HepG2 (cell line): ENCODE measurements around the gene GMEB2. TPM values are rescaled to one million over a fixed set of nuclear protein-coding genes. Genes with fewer than 3 reads are reported as not detected.

ENCODE experiments used
- ATAC-seq: fragments of 200-7000 bp; cut with Tn5 transposase; 3 replicates; pipeline ENCODE4 v1.9.1; 2020; ENCODE audit warnings: mild to moderate bottlenecking, moderate library complexity
- BruUV-seq: library from RNA; stranded (reverse); fragments of 400-500 nt; replicated peaks from 2 replicates; lab custom pipeline; 2021; lab: Mats Ljungman, UMichigan
- CTCF ChIA-PET: fragments of 300-600 bp; formaldehyde crosslinking; extraction: SDS; loops from one replicate; lab custom pipeline; 2021; ENCODE audit warnings: low total read pairs, inconsistent platforms, low intra/inter-chr PET ratio; lab: Yijun Ruan, JAX
- POLR2A ChIA-PET: fragments of 350-600 bp; sonication (Branson Sonifier 250); formaldehyde crosslinking; loops from one replicate; lab custom pipeline; 2020; ENCODE audit warnings: antibody characterized with exemption, inconsistent platforms; lab: Yijun Ruan, JAX
- DNase-seq: peaks from one replicate; pipeline ENCODE4 v3.0.0-alpha.2; 2015; ENCODE audit warnings: low spot score
- FAIRE-seq: peaks from 3 replicates; lab custom pipeline; 2011; peaks lifted over from hg19 to GRCh38; lab: Jason Lieb, UNC
- H2AFZ ChIP-seq: one replicate; pipeline ENCODE4 v1.6.1; 2011; ENCODE audit warnings: low read length, inconsistent platforms
- H3K27ac ChIP-seq: fragments of 300-600 bp; 3 replicates; pipeline ENCODE4 v1.8.0; 2011; ENCODE audit warnings: mixed run types, mild to moderate bottlenecking, mixed read lengths, low read length, inconsistent platforms; ENCODE audit not compliant: insufficient read depth; ENCODE audit errors: extremely low read length
- H3K27me3 ChIP-seq, 2 experiments: fragments of 200-600 bp in 1 of 2; 2 replicates in 1 of 2; 3 replicates in 1 of 2; pipeline versions ENCODE4 v1.6.0 to v1.8.0; 2011; ENCODE audit warnings: low read length in 2 of 2, mild to moderate bottlenecking in 2 of 2, moderate library complexity in 2 of 2, inconsistent platforms in 1 of 2; ENCODE audit not compliant: insufficient read depth in 2 of 2, control insufficient read depth in 1 of 2
- H3K36me3 ChIP-seq, 2 experiments: fragments of 200-600 bp in 1 of 2; replicated peaks in 1 of 2; 2 replicates in 1 of 2; 3 replicates in 1 of 2; pipeline versions ENCODE4 v1.5.1 to v1.8.0; 2011; ENCODE audit warnings: low read length in 2 of 2, inconsistent platforms in 1 of 2; ENCODE audit not compliant: insufficient read depth in 2 of 2, control insufficient read depth in 1 of 2
- H3K4me1 ChIP-seq: 2 replicates; pipeline ENCODE4 v1.5.1; 2012; ENCODE audit warnings: low read length, inconsistent platforms; ENCODE audit not compliant: insufficient read depth
- H3K4me2 ChIP-seq: 2 replicates; pipeline ENCODE4 v1.6.0; 2011; ENCODE audit warnings: low read depth, low read length, inconsistent platforms
- H3K4me3 ChIP-seq, 3 experiments: fragments of 200-600 bp in 1 of 3; sonication (generic), shearing (Covaris generic) in 1 of 3; replicated peaks in 1 of 3; 2 replicates each; pipeline ENCODE4 v1.5.1; 2011 to 2016; ENCODE audit warnings: low read length in 3 of 3, inconsistent platforms in 2 of 3, low read depth in 2 of 3, mild to moderate bottlenecking in 2 of 3, control low read depth in 1 of 3, mixed read lengths in 1 of 3; ENCODE audit not compliant: insufficient read depth in 1 of 3
- H3K79me2 ChIP-seq: one replicate; pipeline ENCODE4 v1.6.1; 2011; ENCODE audit warnings: low read length, inconsistent platforms; ENCODE audit not compliant: insufficient read depth
- H3K9ac ChIP-seq: 2 replicates; pipeline ENCODE4 v1.6.0; 2011; ENCODE audit warnings: mild to moderate bottlenecking, low read depth, low read length, inconsistent platforms; ENCODE audit not compliant: insufficient read depth
- H3K9me3 ChIP-seq: 2 replicates; pipeline ENCODE4 v1.5.1; 2012; ENCODE audit warnings: mild to moderate bottlenecking, low read length
- H4K20me1 ChIP-seq: 2 replicates; pipeline ENCODE4 v1.6.0; 2011; ENCODE audit warnings: inconsistent platforms, mild to moderate bottlenecking, low read length, moderate library complexity; ENCODE audit not compliant: insufficient read depth
- ARNTL ChIP-seq: sonication (generic); formaldehyde crosslinking; IDR thresholded peaks from 2 replicates; pipeline ENCODE4 v1.4.0; 2020; ENCODE audit warnings: mild to moderate bottlenecking, missing genetic modification reagents
- DZIP1 ChIP-seq: sonication (generic); formaldehyde crosslinking; IDR thresholded peaks from 2 replicates; pipeline ENCODE4 v1.5.0; 2020; ENCODE audit warnings: mild to moderate bottlenecking, missing genetic modification reagents
- HNRNPL ChIP-seq: fragments of 200-400 bp; formaldehyde crosslinking; IDR thresholded peaks from 2 replicates; pipeline ENCODE4 v1.6.1; 2017; ENCODE audit warnings: mild to moderate bottlenecking, low read depth, low read length
- IRX3 ChIP-seq: sonication (generic); formaldehyde crosslinking; IDR thresholded peaks from 2 replicates; pipeline ENCODE4 v1.8.1; 2023; ENCODE audit warnings: mild to moderate bottlenecking, low read depth, missing genetic modification reagents, borderline replicate concordance
- JUNB ChIP-seq: sonication (generic); formaldehyde crosslinking; IDR thresholded peaks from 2 replicates; pipeline ENCODE4 v1.8.0; 2022; ENCODE audit warnings: missing genetic modification reagents, mild to moderate bottlenecking, borderline replicate concordance
- KDM2A ChIP-seq: sonication (generic); formaldehyde crosslinking; IDR thresholded peaks from 2 replicates; pipeline ENCODE4 v1.4.0; 2020; ENCODE audit warnings: low read depth, missing genetic modification reagents, borderline replicate concordance
- PHF20 ChIP-seq: sonication (generic); formaldehyde crosslinking; IDR thresholded peaks from 2 replicates; pipeline ENCODE4 v1.5.0; 2020; ENCODE audit warnings: mild to moderate bottlenecking, missing genetic modification reagents
- SETDB1 ChIP-seq: sonication (generic); formaldehyde crosslinking; IDR thresholded peaks from 2 replicates; pipeline ENCODE4 v1.5.1; 2020; ENCODE audit warnings: missing genetic modification reagents, mild to moderate bottlenecking, borderline replicate concordance
- TAF1 ChIP-seq: sonication (generic); formaldehyde crosslinking; IDR thresholded peaks from 2 replicates; pipeline ENCODE4 v1.4.0; 2020; ENCODE audit warnings: missing genetic modification reagents
- TBX3 ChIP-seq: fragments of 450-650 bp; IDR thresholded peaks from 2 replicates; pipeline ENCODE4 v1.6.1; 2017; ENCODE audit warnings: antibody characterized with exemption, mild to moderate bottlenecking, inconsistent platforms, borderline replicate concordance
- TFE3 ChIP-seq: IDR thresholded peaks from 2 replicates; pipeline ENCODE4 v1.6.1; 2016
- ZNF280B ChIP-seq: sonication (generic); formaldehyde crosslinking; IDR thresholded peaks from 2 replicates; pipeline ENCODE4 v1.5.0; 2020; ENCODE audit warnings: missing genetic modification reagents, mild to moderate bottlenecking, borderline replicate concordance
- ZNF292 ChIP-seq: sonication (generic); formaldehyde crosslinking; IDR thresholded peaks from 2 replicates; pipeline ENCODE4 v1.8.1; 2022; ENCODE audit warnings: mild to moderate bottlenecking, low read depth, missing genetic modification reagents, borderline replicate concordance
- ZNF589 ChIP-seq: sonication (generic); formaldehyde crosslinking; conservative IDR thresholded peaks from 2 replicates; pipeline ENCODE4 v1.8.0; 2022; ENCODE audit warnings: mild to moderate bottlenecking, moderate library complexity, missing genetic modification reagents
- WGBS: methylation state at CpG from one replicate; pipeline ENCODE4 v1.1.6; 2017; ENCODE audit warnings: low lambda C conversion rate; 5-methylcytosine and 5-hydroxymethylcytosine counted together
- in situ Hi-C: cut with HindIII; loops from 2 replicates; pipeline ENCODE4 v1.10.0; 2017; ENCODE audit warnings: low pct_unique_long_range_greater_than_20kb; ENCODE audit not compliant: extremely low pct_ligation_motif_present
- intact Hi-C: fragments of 100-400 bp; cut with micrococcal nuclease; formaldehyde crosslinking; loops from one replicate; pipeline ENCODE4 v1.10.0; 2022; ENCODE audit not compliant: unreplicated experiment
- polyA plus RNA-seq, 8 experiments: library from polyadenylated mRNA; depleted of rRNA in 3 of 8; stranded (reverse) in 7 of 8; unstranded in 1 of 8; fragments of >200 nt; fragmentation: Illumina TruSeq in 4 of 8; extraction: Trizol in 4 of 8; gene quantifications; 2 replicates each; pipeline versions ENCODE4 v1.2.1 to v1.2.3, GENCODE V29; 2011 to 2016; ENCODE audit warnings: low read depth in 4 of 8, missing spikeins in 1 of 8, mixed read lengths in 1 of 8; ENCODE audit not compliant: insufficient read depth in 1 of 8
- total RNA-seq, 5 experiments: library from RNA; depleted of rRNA; stranded (reverse); fragments of >200 nt; fragmentation: Illumina TruSeq; extraction: Trizol; gene quantifications; 2 replicates each; pipeline ENCODE4 v1.2.3, GENCODE V29; 2016; ENCODE audit warnings: low read depth in 1 of 5

The GMEB2 gene
- total and polyA plus RNA-seq, 2 of the 13 experiments (the other 11 are each of a cell fraction or from before 2014, with no cell fraction given), result 10.6 to 12.4 TPM

- Histone ChIP-seq H2AFZ (no peak overlapping the region), H3K9ac (no peak overlapping the region), H3K4me3 (no peak overlapping the region), H3K36me3 (peaks cover 17 to 20% of the 10 kb centered on the region in 2 experiments; a peak in 4 of 5 replicates), H3K79me2 (no peaks in the 10 kb centered on the region), H3K4me1 (peaks cover 11% of the 10 kb centered on the region; the same call in 1 of the 2 replicates), H4K20me1 (no peaks in the 10 kb centered on the region), H3K27ac (no peak overlapping the region), H3K27me3 (no peaks in the 10 kb centered on the region), H3K9me3 (no peaks in the 10 kb centered on the region), H3K4me2 (no peak overlapping the region)
- WGBS, result 91% methylated on average over 13 of the region's 13 CpGs
- BruUV-seq, result no TSS peak
- ATAC-seq (no peak), FAIRE-seq (no peak), DNase-seq (no peak)
- ChIA-PET POLR2A (no interaction called here), CTCF (no interaction called here)
- in situ Hi-C loops, result no loop called here
- TF ChIP-seq PHF20 (CRISPR knock-in tag), result no peak
- TF ChIP-seq DZIP1 (CRISPR knock-in tag), result no peak
- no peak for TF ChIP-seq TBX3
- no peak for TF ChIP-seq ZNF292 (CRISPR knock-in tag)
- TF ChIP-seq ZNF280B (CRISPR knock-in tag), result no peak
- no peak for TF ChIP-seq IRX3 (CRISPR knock-in tag)
- no peak for TF ChIP-seq SETDB1 (CRISPR knock-in tag)
- no peak for TF ChIP-seq ARNTL
- no peak for TF ChIP-seq HNRNPL
- no peak for TF ChIP-seq ZNF589
- no peak for TF ChIP-seq TAF1 (CRISPR knock-in tag)
- TF ChIP-seq TFE3 (CRISPR knock-in tag), result no peak
- no peak for TF ChIP-seq KDM2A (CRISPR knock-in tag)
- TF ChIP-seq JUNB, result no peak
- intact Hi-C loops, result no loop called here
Observed at GRCh38 chr20:63592661-63593060, 34.2 kb downstream of the GMEB2 start.
